Activated T-helper 1 cell treated with Interleukin-2 at 50 U/mL for 16 hours (primary cell): Measurements from ENCODE around the gene CHML.

ENCODE experiments used
- DNase-seq: peaks from one replicate; pipeline ENCODE4 v3.0.0-alpha.2; 2020; ENCODE audit warnings: low read depth

Gene CHML

DNA sequence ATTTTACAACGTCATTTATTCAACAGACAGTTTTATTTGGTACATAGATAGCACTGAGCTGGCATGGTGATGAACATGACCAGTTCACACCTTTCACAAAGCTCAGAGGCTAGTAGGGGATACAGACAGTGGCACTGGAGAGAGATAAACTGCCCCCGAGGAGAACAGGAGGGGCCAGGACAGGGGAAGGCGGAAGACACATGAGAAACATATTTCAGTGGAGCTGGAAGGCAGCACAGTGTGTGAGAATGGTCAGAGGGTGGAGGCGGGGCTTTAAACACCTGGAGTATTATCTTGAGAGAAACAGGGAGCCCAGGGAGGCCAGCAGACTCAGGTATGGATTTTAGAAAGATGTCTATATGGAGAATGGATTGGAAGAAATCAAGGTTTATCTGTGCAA is 49.5 kb downstream of the CHML start:
- DNase-seq: no peak
